ENCODE data around the gene UST.

DNA sequence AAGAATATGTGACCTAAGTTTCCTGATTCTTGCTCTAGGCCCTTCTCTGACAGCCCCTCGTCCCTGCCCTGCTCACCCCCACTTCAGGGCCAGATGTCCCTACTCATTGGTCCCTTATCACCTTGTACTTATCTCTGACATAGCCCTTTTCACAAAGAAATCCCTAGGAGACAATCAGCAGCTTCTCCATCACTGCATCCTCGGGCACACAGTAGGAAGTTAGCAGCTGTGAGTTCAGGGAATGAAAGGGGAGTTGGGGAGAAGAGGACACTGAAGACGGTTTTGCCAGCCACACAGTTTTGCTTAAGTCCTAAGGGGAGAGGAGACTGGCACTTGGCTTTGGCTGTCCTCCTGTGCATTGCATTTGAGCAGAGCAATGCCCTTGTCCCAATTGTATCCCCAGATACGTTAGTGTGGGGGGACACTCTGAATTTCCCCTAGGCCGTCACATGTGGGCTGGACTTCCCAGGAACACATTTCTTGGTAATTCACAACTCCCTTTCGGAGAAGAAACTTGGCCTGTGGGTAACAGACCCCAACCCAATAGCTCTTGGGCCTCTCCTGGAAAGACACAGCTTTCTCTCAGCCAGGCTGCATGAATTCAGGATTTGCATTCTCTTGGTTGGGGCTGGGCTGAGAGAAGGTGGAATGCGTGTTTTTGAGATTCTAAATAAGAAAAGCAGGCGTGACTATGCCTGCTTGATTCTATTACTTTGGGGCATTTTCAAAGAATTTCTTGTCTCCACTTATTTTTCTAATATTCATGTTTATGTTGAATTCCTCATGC lies 177.6 kb downstream of the UST start:
- TF ChIP-seq ZNF274 (IDR thresholded peaks at IDR 0.05; ENCODE audit: low read depth, low read length) = no peak
- no peak for TF ChIP-seq YY1 (IDR thresholded peaks at IDR 0.05; ENCODE audit: insufficient read depth, insufficient read length)
- TF ChIP-seq SUZ12 (IDR thresholded peaks at IDR 0.05; ENCODE audit: extremely low read depth, insufficient read depth, insufficient read length) = no peak

Data from NT2/D1 (cell line).